H1 (cell line): ENCODE data around the gene CDC27. TPM values are rescaled to one million over a fixed set of nuclear protein-coding genes. Genes with fewer than 3 reads are reported as not detected.
A peak's percentile ranks its signal among the peaks of the same experiment; 100 is the strongest.

ENCODE experiments used
- CTCF ChIA-PET: fragments of 300-600 bp; sonication (Branson Sonifier 250); formaldehyde crosslinking; loops from one replicate; lab custom pipeline; 2021; ENCODE audit not compliant: partially characterized antibody; lab: Charles Lee
- POLR2A ChIA-PET: fragments of 300-600 bp; sonication (Branson Sonifier 250); formaldehyde crosslinking; loops from one replicate; lab custom pipeline; 2021; ENCODE audit warnings: inconsistent platforms; ENCODE audit not compliant: partially characterized antibody; lab: Charles Lee
- DNase-seq, 2 experiments: peaks; one replicate each; pipeline versions ENCODE4 v3.0.0 to v3.0.0-alpha.2; 2010 to 2022; ENCODE audit warnings: low spot score in 2 of 2, low read depth in 1 of 2, mixed read lengths in 1 of 2
- FAIRE-seq: peaks from 2 replicates; lab custom pipeline; 2011; peaks lifted over from hg19 to GRCh38; lab: Jason Lieb, UNC
- H2AFZ ChIP-seq: 2 replicates; pipeline ENCODE4 v1.8.1; 2012; ENCODE audit warnings: low read length, inconsistent platforms
- H2AK5ac ChIP-seq: 2 replicates; pipeline ENCODE4 v1.6.1; 2013; ENCODE audit warnings: low read depth, low read length
- H2BK120ac ChIP-seq: replicated peaks from 2 replicates; pipeline ENCODE3; 2013; ENCODE audit warnings: low read depth, low read length, inconsistent platforms
- H2BK12ac ChIP-seq: 2 replicates; pipeline ENCODE4 v1.6.1; 2013; ENCODE audit warnings: low read depth, low read length
- H2BK15ac ChIP-seq: 2 replicates; pipeline ENCODE4 v1.6.1; 2013; ENCODE audit warnings: low read length
- H2BK20ac ChIP-seq: 2 replicates; pipeline ENCODE4 v1.6.1; 2013; ENCODE audit warnings: low read length
- H2BK5ac ChIP-seq: 2 replicates; pipeline ENCODE4 v1.6.1; 2013; ENCODE audit warnings: low read depth, low read length
- H3K14ac ChIP-seq: 2 replicates; pipeline ENCODE4 v1.6.1; 2013; ENCODE audit warnings: inconsistent platforms; ENCODE audit not compliant: insufficient read length
- H3K18ac ChIP-seq: 2 replicates; pipeline ENCODE4 v1.6.1; 2013; ENCODE audit warnings: low read length; ENCODE audit errors: extremely low read depth
- H3K23ac ChIP-seq: 2 replicates; pipeline ENCODE4 v1.6.1; 2013; ENCODE audit warnings: inconsistent platforms; ENCODE audit not compliant: insufficient read length
- H3K23me2 ChIP-seq: 2 replicates; pipeline ENCODE4 v1.6.1; 2013; ENCODE audit warnings: low read depth, low read length
- H3K27ac ChIP-seq: 2 replicates; pipeline ENCODE4 v1.6.1; 2011; ENCODE audit warnings: low read depth, low read length, inconsistent platforms
- H3K27me3 ChIP-seq, 4 experiments: replicated peaks in 1 of 4; 1 replicate in 1 of 4; 2 replicates in 3 of 4; pipeline versions ENCODE4 v1.6.1 to v1.8.1; 2011 to 2013; ENCODE audit warnings: low read length in 3 of 4, mild to moderate bottlenecking in 3 of 4, inconsistent platforms in 2 of 4, mixed read lengths in 2 of 4, moderate library complexity in 1 of 4; ENCODE audit not compliant: control insufficient read depth in 3 of 4, insufficient read depth in 3 of 4; ENCODE audit errors: extremely low read depth in 1 of 4
- H3K36me3 ChIP-seq, 4 experiments: 2 replicates each; pipeline versions ENCODE4 v1.6.1 to v1.8.1; 2011 to 2013; ENCODE audit warnings: mild to moderate bottlenecking in 4 of 4, low read length in 3 of 4, moderate library complexity in 2 of 4, control low read depth in 1 of 4, inconsistent platforms in 1 of 4; ENCODE audit not compliant: insufficient read depth in 4 of 4, control insufficient read depth in 2 of 4
- H3K4ac ChIP-seq: replicated peaks from 2 replicates; pipeline ENCODE3; 2013; ENCODE audit warnings: low read length, low read depth, mixed read lengths, inconsistent platforms; ENCODE audit not compliant: insufficient read length
- H3K4me1 ChIP-seq, 4 experiments: replicated peaks in 1 of 4; 1 replicate in 1 of 4; 2 replicates in 3 of 4; pipeline versions ENCODE4 v1.6.1 to v1.8.1; 2011 to 2013; ENCODE audit warnings: low read length in 3 of 4, inconsistent platforms in 2 of 4, mixed read lengths in 1 of 4; ENCODE audit not compliant: insufficient read depth in 4 of 4, control insufficient read depth in 3 of 4
- H3K4me2 ChIP-seq, 2 experiments: 2 replicates each; pipeline versions ENCODE4 v1.6.1 to v1.8.1; 2011 to 2013; ENCODE audit warnings: low read depth in 2 of 2, low read length in 2 of 2, control low read depth in 1 of 2, inconsistent platforms in 1 of 2, mild to moderate bottlenecking in 1 of 2; ENCODE audit not compliant: insufficient read depth in 1 of 2
- H3K4me3 ChIP-seq, 4 experiments: fragments of 200-600, 300-600 bp in 1 of 4; sonication (generic), shearing (Covaris generic), sonication (Bioruptor Twin) in 1 of 4; 2 replicates each; pipeline versions ENCODE4 v1.5.1 to v1.8.1; 2011 to 2016; ENCODE audit warnings: low read length in 4 of 4, low read depth in 3 of 4, control low read depth in 2 of 4, inconsistent platforms in 2 of 4, mild to moderate bottlenecking in 2 of 4, mixed read lengths in 1 of 4, moderate library complexity in 1 of 4; ENCODE audit not compliant: insufficient read depth in 2 of 4; ENCODE audit errors: extremely low read depth in 1 of 4
- H3K56ac ChIP-seq: replicated peaks from 2 replicates; pipeline ENCODE3; 2013; ENCODE audit warnings: low read depth, mild to moderate bottlenecking, mixed read lengths, low read length, inconsistent platforms; ENCODE audit not compliant: insufficient read length
- H3K79me1 ChIP-seq: 2 replicates; pipeline ENCODE4 v1.6.1; 2013; ENCODE audit warnings: low read depth, low read length, control low read depth
- H3K79me2 ChIP-seq, 2 experiments: 2 replicates each; pipeline versions ENCODE4 v1.6.1 to v1.8.1; 2012 to 2013; ENCODE audit warnings: low read length in 2 of 2, mild to moderate bottlenecking in 2 of 2, inconsistent platforms in 1 of 2; ENCODE audit not compliant: insufficient read depth in 2 of 2, control insufficient read depth in 1 of 2
- H3K9ac ChIP-seq, 4 experiments: replicated peaks in 1 of 4; 1 replicate in 1 of 4; 2 replicates in 3 of 4; pipeline versions ENCODE4 v1.6.1 to v1.8.1; 2011 to 2013; ENCODE audit warnings: low read depth in 3 of 4, low read length in 3 of 4, control low read depth in 2 of 4, mild to moderate bottlenecking in 2 of 4, moderate library complexity in 2 of 4, inconsistent platforms in 1 of 4; ENCODE audit errors: extremely low read depth in 1 of 4
- H3K9me3 ChIP-seq, 2 experiments: 2 replicates each; pipeline versions ENCODE4 v1.6.1 to v1.8.1; 2012 to 2013; ENCODE audit warnings: mild to moderate bottlenecking in 2 of 2, moderate library complexity in 2 of 2, control low read depth in 1 of 2, inconsistent platforms in 1 of 2, low read depth in 1 of 2, low read length in 1 of 2, mixed read lengths in 1 of 2; ENCODE audit not compliant: insufficient read depth in 2 of 2
- H4K20me1 ChIP-seq, 2 experiments: replicated peaks in 1 of 2; 2 replicates each; pipeline versions ENCODE3 to v1.8.1; 2011 to 2013; ENCODE audit warnings: inconsistent platforms in 2 of 2, low read length in 2 of 2, mild to moderate bottlenecking in 1 of 2; ENCODE audit not compliant: insufficient read depth in 2 of 2, control insufficient read depth in 1 of 2
- H4K5ac ChIP-seq: 2 replicates; pipeline ENCODE4 v1.6.1; 2013; ENCODE audit warnings: low read length, low read depth, mixed read lengths, inconsistent platforms; ENCODE audit not compliant: insufficient read length
- H4K8ac ChIP-seq: 2 replicates; pipeline ENCODE4 v1.8.0; 2013; ENCODE audit warnings: mild to moderate bottlenecking, moderate library complexity, low read length, inconsistent platforms; ENCODE audit not compliant: insufficient read depth; ENCODE audit errors: extremely low read depth
- H4K91ac ChIP-seq: replicated peaks from 2 replicates; pipeline ENCODE3; 2013; ENCODE audit warnings: low read length, mixed read lengths, inconsistent platforms; ENCODE audit not compliant: insufficient read length
- POLR2A ChIP-seq, 2 experiments: IDR thresholded peaks; 1 replicate in 1 of 2; 2 replicates in 1 of 2; pipeline ENCODE4 v1.6.1; 2011; ENCODE audit warnings: low read depth in 2 of 2, low read length in 2 of 2, mild to moderate bottlenecking in 2 of 2; ENCODE audit errors: control extremely low read depth in 1 of 2
- TAF7 ChIP-seq: optimal IDR thresholded peaks from 2 replicates; pipeline ENCODE3; 2011; ENCODE audit warnings: low read depth, mild to moderate bottlenecking, inconsistent platforms, low read length, moderate library complexity, borderline replicate concordance
- WGBS, 2 experiments: shearing (Covaris generic) in 1 of 2; methylation state at CpG; one replicate each; pipeline versions ENCODE4 v1.1.6 to v1.1.7; 2013 to 2015; ENCODE audit warnings: low lambda C conversion rate in 2 of 2, mixed read lengths in 2 of 2, inconsistent platforms in 1 of 2, low coverage in 1 of 2, missing lambda C conversion rate in 1 of 2; ENCODE audit not compliant: insufficient replicate concordance in 2 of 2, insufficient coverage in 1 of 2, insufficient read length in 1 of 2; ENCODE audit errors: extremely low coverage in 1 of 2, missing lambda C conversion rate in 1 of 2; 5-methylcytosine and 5-hydroxymethylcytosine counted together
- polyA plus RNA-seq, 7 experiments: library from polyadenylated mRNA; depleted of rRNA in 3 of 7; stranded (reverse) in 5 of 7; unstranded in 2 of 7; fragments of >200 nt in 5 of 7; fragments of 200-250 nt in 2 of 7; gene quantifications; 1 replicate in 5 of 7; 2 replicates in 1 of 7; 4 replicates in 1 of 7; pipeline versions ENCODE4 v1.2.1 to v1.2.3, GENCODE V29; 2011 to 2013; ENCODE audit warnings: missing spikeins in 2 of 7, mixed read lengths in 2 of 7
- total RNA-seq: library from RNA; stranded (reverse); fragmentation: NEBNext Ultra II Directional; extraction: Animal tissue kit (Norgen Biotek cat#: 25700); gene quantifications from 2 replicates; pipeline ENCODE4 v1.2.1, GENCODE V29; 2021

CDC27 gene
- total and polyA plus RNA-seq, 2 of the 8 experiments (the other 6 are each of a cell fraction or from before 2014, with no cell fraction given) = 41.9 to 87.5 TPM

- H3K79me1 ChIP-seq = no peaks in the 10 kb centered on the region
- no peak overlapping the region for H2AK5ac ChIP-seq
- H2BK120ac ChIP-seq = no peak overlapping the region
- no peaks in the 10 kb centered on the region for H3K9me3 ChIP-seq
- H3K79me2 ChIP-seq = peaks cover 0 to 46% of the 10 kb centered on the region in 2 experiments; a peak in 2 of 4 replicates
- no peak overlapping the region for H4K5ac ChIP-seq
- DNase-seq (no peak), FAIRE-seq (no peak)
- no peak overlapping the region for H3K4me3 ChIP-seq
- no peak overlapping the region for H3K4ac ChIP-seq
- no peak overlapping the region for H3K56ac ChIP-seq
- no peak overlapping the region for H2AFZ ChIP-seq
- peaks cover 3 to 8% of the 10 kb centered on the region in 2 experiments for H4K20me1 ChIP-seq
- 85% methylated on average over 2 of the region's 2 CpGs; no CpG with 5 or more reads in 1 of the 2 experiments for WGBS, 2 experiments
- H3K23ac ChIP-seq = no peak overlapping the region
- ChIA-PET CTCF (interaction anchor here (0.7 kb wide), 1 partner anchor 143 kb away, joined by 3 read pairs; no protein-coding TSS in a partner anchor), POLR2A (no interaction called here)
- H2BK5ac ChIP-seq = no peak overlapping the region
- H2BK15ac ChIP-seq = no peak overlapping the region
- no peak overlapping the region for H3K9ac ChIP-seq
- no peak overlapping the region for H4K91ac ChIP-seq
- no peaks in the 10 kb centered on the region for H3K23me2 ChIP-seq
- H3K18ac ChIP-seq = no peak overlapping the region
- H2BK20ac ChIP-seq = no peak overlapping the region
- no peak overlapping the region for H4K8ac ChIP-seq
- peaks cover 0 to 28% (median 1%) of the 10 kb centered on the region in 4 experiments; a peak in 4 of 8 replicates for H3K36me3 ChIP-seq
- H2BK12ac ChIP-seq = no peak overlapping the region
- H3K27ac ChIP-seq = no peak overlapping the region
- no peaks in the 10 kb centered on the region for H3K27me3 ChIP-seq
- no peak overlapping the region for H3K14ac ChIP-seq
- peaks cover 0 to 2% (median 0%) of the 10 kb centered on the region in 4 experiments; a peak in 2 of 7 replicates for H3K4me1 ChIP-seq
- peak; percentile 43 for TF ChIP-seq TAF7
- TF ChIP-seq POLR2A (IDR thresholded peaks at IDR 0.05; ENCODE audit: control extremely low read depth in 1 of 2, low read depth in 2 of 2, low read length in 2 of 2) = no peak
- H3K4me2 ChIP-seq = no peak overlapping the region
Measured at GRCh38 chr17:47176389-47176826, 12.7 kb downstream of the CDC27 start.
